COLO668 (cell line): Measurements from ENCODE around the gene CDK5R1.
"Not testable (repeated sequence)": the region's sequence is repeated elsewhere in the genome, so short reads cannot be mapped to it uniquely, and the experiment has no call there.

Experiments used
- DNase-seq: peaks from one replicate; lab custom pipeline; 2025; ENCODE audit not compliant: unreplicated experiment; lab: John Stamatoyannopoulos, UW

The CDK5R1 gene

DNA sequence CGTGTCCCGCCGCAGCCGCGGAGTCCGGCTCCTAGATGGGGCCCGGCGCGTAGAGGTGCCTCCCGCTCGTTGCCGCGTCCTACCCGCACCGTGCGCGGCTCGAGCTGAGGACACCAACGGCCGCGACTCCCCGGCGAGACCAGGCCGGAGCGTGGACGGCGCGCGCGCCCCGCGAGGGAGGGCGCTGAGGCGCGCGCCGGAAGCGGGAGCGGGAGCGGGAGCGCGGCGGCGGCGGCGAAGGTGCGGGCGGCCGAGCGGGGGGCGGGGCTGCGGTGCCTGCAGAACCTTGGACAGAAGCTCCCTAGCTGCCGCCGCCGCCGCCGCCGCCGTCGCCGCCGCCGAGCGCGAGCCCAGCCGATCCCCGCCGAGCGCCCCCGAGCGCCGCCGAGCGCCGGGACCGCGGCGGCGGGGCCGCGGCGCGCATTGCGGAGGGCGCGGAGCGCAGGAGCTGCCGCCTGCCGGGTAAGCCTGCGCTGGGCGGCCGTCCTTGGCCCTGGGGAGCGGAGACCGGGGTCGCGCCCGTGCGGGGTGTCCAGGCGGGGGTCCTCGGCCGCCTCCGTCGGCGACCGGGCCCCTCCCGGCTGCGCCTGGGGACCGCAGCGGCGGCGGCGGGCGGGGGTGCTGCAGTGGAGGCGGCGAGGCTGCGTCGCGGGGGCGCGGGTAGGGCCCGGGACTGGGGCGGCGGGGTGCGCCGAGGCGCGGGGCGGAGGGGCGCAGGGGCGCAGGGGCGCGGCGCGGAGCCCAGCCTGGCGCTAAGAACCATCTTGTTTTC, at the start of gene CDK5R1:
TSS of gene CDK5R1 (plus strand) at position 293 of the 772 bp plus-strand sequence. CDS start 628 bp downstream, outside the sequence.
- DNase-seq: peak; percentile 77

DNA sequence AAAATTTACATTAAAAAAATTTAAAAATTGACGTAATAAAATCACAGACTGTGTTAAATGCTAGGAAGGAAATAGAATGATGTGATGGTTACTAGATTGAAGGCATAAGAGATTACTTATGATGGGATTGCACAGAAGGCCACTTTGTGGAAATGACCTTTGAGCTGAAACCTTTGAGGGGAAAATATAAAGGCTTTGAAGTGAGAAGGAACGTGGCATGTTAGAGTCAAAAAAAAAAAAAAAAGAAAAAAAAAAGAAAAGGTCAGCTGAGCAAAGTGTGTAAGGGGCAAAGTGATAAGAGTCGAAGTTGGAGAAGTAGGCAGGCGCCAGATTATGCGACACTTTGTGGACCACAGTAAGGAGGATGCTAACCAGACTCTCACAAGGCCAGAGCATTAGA, 46.1 kb upstream of the CDK5R1 start:
- DNase-seq: no peak

DNA sequence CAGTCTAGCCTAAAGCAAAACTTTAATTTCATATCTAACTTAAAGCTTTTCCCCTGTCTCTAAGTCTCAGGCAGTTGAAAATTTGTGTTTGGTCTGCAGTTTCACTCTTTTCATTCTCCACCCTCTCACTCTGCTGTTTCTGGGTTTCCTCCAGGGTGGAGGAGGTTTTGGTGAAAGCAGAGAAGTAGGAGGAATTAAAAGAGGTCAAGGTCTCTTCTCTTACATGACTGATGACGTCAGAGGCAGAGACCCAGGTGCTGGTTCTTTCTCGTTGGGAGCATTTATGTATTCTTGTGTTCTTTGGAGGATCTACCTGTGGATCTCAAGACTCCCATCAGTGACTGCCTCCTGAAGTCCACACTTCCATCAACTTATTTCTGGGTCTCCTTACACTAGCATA, 44.9 kb upstream of the CDK5R1 start:
- DNase-seq: no peak

DNA sequence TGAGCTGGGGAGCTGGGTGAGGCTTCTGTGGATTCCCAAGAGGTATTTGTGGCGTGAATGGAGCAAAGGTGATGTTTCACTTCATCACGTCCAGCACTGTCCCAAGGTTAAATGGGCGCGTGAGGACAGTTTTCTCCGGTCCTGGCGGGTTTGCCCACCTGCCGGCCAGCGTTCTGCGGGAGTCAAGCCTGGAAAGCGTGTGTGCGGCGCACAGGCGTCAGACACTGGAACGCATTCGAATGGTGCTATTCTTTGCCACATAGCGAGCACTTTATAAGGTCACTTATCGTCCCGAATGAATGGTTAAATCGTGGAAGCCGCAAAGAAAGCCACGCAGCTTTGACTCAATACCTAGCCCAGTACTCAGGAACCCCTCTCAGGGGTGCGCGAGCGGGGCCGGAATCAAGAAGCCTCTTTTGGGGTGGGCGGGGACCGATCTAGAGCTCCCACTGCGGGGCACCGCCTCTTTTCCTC, 42.9 kb upstream of the CDK5R1 start:
- no peak for DNase-seq

DNA sequence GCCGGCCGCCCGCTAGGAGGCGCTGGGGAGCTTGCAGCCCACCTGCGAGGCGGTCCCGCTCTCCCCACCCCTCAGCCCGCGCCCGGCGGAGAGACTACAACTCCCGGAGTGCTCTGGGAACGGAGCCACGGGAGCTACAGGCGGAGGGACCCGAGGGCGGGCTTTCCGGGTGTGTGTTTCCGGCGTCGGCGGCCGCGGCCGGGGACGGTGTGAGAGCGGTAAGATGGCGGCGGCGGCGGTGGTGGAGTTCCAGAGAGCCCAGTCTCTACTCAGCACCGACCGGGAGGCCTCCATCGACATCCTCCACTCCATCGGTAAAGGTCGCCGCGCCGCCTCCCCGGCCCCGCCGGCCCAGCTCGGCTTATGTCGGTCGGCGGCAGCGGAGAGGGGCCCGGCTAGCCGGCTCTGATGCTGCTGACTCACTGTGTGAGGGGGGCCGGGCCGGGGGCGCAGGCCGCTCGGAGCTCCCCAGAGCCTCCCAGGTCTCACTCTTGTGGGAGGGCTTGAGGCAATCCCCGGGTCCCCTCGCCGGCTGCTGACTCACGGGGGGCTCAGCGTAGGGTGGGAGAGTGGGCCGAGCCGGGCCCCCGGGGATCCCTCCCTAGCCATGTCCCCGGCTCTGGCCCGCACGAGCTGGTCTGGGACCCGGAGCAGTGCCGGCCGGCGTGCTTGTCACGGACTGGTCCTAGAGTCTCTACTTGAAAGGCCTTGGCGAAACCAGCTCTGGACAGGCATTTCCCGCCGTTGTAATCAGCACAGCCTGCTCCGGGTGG, 42.3 kb upstream of the CDK5R1 start, which contains the start of gene PSMD11:
TSS of gene PSMD11 (plus strand) at position 210 of the 773 bp plus-strand sequence. CDS start at position 224, 14 bp downstream.
- DNase-seq: peak; percentile 94

DNA sequence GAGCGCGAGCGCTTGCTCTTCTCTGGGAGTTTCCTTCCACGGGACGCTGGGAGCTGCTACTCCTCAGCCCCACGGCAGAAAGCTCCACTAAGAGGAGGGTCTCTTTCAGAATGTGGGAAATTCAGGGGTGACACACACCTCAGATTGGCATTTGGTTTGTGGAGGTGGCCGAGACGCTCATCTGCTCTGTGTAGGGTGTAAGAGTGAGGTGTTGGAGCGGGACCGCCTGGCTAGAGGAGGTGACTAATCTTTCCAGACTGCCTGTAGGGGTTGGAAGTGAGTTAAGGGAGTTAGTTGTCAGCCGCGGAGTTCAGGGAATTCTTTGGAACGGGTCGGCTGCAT, 41.7 kb upstream of the CDK5R1 start:
- peak; percentile 16 for DNase-seq

DNA sequence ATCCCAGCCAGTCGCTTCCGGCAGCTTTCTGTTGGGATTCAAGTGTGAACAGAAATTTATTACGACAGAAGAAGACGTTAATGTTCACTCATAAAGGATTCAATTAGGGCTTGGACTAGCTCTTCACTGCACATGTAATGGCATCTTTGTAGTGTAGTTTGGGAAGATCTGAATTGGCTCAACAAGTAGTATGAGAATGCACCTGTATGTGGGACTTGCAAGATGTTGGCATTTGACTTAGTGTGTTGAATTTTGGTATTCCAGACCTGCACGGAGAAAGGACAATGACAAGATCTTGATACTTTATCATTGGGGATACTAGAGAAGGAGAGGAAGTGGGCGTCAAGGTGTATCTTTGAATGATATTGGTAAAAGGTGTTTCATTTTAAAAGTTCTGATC, 41.3 kb upstream of the CDK5R1 start:
- DNase-seq: no peak

DNA sequence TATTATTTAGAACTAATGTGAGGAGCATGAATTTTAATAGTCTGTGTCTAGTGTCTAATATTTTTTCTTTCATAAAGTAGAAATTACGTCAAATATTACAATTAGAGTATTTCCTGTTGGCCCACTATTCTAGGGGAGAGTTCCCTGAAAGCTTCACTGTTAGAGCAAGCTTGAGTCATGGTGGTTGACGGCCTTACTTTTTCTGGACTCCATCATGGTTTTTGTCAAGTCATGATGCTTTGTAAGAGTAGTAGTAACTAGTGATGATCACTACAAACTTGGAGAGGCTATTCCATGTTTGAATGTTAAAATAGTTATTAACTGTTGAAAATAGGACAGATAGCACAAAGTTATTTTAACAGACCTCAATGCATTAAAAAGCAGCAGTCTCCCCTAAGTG, 40.8 kb upstream of the CDK5R1 start:
- no peak for DNase-seq

DNA sequence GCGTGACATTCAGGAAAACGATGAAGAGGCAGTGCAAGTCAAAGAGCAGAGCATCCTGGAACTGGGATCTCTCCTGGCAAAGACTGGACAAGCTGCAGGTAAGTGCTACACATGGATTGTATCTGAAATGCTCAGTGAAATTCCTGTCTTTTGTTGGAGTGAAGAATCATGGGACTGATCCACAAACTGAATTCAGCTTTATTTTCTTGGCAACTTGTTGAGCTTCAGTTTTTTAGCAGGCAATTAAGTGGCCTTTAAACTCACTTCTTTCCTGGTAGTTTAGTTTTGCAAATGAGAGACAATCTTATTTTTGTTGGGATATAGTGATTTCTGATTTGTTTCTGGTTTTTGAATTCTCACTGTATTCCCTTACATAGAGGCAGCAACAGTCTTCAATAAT, 39.8 kb upstream of the CDK5R1 start:
- no peak for DNase-seq

DNA sequence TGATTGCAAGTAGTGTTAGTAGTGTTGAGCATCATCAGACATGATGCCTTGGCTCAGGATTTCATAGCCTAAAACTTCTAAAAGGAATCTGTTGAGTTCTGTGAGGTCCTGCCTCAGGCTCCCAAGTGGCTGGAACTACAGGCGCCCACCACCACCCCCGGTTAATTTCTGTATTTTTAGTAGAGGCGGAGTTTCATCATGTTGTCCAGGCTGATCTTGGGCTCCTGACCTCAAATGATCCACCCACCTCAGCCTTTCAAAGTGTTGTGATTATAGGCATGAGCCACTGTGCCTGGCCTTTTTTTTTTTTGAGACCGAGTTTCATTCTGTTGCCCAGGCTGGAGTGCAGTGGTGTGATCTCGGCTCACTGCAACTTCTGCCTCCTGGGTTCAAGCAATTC, 36.8 kb upstream of the CDK5R1 start:
- DNase-seq: no peak

DNA sequence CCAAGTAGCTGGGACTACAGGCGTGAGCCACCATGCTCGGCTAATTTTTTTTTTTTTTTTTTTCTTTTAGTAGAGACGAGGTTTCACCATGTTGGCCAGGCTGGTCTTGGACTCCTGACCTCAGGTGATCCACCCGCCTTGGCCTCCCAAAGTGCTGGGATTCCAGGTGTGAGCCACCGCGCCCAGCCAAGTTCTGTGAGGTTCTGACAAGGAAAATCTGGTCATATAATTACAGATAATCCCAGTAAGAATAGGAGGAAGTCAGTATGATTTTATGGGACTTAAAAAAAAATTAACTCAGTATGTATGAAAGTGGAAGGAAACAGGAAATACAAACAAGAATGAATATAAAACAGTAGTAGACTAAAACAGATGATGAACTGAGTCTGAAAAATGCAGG, 36.4 kb upstream of the CDK5R1 start:
- DNase-seq: not testable (repeated sequence)

DNA sequence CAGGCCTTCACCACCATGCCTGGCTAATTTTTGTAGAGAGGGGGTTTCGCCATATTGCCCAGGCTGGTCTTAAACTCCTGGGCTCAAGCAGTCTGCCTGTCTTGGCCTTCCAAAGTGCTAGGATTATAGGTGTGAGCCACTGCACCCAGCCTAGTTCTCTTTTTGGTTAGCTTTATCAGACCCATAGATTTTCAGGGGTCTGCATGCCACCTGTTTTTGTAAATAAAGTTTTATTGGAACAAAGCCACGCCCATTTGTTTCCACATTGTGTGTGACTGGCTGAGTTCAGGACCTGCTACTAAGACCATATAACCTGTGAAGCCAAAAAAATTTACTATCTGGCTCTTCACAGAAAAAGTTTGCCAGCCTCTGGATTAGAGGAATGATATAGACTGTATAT, 34.9 kb upstream of the CDK5R1 start:
- no peak for DNase-seq

DNA sequence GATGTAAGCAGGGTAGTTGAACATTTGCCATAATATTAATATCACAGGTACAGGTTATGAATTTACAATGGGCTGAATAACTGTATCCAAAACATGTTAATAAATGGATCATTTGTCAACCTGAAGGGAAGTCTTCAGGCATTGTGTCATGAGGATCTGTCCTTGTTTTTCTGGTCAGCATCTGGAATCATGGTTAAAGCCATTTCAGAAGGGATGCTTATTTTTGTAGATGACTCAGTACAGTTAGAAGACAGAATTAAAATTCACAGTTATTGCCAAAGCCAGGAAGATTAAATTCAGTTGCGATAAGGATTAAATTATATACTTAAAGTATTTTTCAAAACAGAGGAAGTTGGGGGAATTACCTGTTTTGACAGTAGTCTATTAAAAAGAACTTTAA, 34.5 kb upstream of the CDK5R1 start:
- no peak for DNase-seq

DNA sequence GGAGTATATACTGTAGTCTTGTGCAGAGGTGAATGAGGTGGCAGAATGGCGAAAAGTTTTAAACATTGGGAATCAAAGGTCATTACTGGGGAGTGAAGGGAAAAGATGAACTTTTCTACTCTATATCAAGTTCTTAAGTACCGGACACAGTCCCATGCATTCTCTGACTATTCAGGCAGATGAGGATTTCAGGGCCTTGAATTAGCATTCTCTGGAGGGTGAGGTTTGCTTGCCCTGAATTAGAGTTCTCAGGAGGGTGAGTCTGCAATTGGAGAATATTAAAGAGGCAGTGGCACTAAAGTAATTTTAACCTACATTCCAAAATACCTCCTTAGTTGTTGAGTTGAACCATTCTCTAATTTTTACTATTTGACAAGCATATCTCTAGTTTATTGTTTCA, 33.4 kb upstream of the CDK5R1 start:
- DNase-seq: no peak

DNA sequence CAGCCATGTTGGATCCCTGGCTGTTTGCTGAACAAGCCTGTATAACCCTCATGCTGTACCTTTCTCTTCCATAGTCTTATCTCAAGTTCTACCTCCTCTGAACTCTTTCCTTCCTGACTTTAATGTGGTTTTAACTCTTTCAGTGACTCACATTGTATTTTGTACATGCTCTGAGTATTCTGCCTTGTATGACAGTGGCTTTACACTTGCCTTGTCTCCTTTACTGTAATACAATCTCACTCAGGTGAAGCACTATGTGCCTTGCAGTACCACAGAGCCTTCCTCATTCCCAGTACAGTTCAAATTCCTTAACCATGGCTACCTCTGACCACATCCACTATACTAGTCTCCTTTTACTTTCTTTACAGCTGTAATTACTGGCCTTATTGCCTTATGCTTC, 28.4 kb upstream of the CDK5R1 start:
- no peak for DNase-seq

DNA sequence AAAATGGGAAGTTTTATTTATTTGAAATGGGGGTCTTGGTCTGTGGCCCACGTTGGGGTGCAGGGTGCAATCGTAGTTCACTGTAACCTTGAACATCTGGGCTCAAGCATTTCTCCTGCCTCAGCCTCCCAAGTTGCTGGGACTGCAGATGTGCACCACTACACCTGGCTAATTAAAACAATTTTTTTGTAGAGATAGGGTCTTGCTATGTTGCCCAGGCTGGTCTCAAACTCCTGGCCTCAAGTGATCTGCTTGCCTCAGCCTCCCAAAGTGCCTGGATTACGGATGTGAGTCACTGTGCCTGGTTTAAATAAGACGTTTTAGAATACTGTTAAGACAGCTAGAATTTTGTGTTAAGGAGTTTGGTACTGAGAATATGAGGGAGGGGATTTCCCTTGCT, 26.7 kb upstream of the CDK5R1 start:
- no peak for DNase-seq

DNA sequence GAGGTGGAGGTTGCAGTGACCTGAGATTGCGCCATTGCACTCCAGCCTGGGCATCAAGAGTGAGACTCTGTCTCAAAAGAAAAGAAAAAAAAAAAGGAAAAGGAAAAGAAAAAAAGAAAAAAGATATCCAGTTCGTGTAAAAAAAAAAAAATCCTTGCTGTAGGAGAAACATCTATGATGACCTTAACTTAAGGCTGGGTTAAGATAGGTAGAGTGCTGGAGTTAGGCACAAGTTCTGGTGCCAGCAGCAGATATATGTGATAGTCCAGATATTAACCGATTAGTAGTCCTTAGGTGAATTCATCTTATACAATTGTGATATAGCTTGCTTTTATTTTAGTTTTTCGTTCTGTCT, 25.3 kb upstream of the CDK5R1 start:
- no peak for DNase-seq

DNA sequence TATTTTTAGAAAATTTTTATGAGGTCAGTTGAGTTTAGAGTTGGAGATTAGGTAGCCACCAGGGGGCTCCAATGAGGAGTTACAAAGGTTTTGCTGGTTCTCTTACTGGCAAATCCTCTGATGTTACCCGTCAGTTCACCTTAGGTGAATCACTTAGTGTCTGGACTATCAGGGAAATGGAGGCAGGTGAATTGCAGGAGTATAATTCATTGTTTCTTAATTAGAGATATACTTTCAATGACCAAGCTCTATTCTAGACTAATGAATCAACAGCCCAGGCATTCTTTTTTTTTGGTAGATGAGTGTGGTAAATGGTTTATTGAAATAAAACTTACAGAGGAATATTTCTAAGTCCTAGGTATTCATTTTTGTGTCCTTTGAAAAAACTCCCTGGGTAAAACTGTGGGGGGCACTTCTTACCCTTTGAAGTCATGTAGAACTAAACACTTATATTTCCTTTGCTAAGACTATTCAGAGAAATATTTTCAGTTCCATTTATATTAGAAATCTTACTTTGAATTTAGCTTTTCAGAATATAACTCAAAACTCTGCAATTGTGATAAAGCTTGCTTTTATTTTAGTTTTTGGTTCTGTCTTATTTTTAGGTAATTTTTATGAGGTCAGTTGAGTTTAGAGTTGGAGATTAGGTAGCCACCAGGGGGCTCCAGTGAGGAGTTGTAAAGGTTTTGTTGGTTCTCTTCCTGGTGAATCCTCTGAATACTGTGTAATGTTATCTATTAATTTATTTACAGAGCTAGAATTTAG, 24.8 kb upstream of the CDK5R1 start:
- DNase-seq: peak; percentile 33

DNA sequence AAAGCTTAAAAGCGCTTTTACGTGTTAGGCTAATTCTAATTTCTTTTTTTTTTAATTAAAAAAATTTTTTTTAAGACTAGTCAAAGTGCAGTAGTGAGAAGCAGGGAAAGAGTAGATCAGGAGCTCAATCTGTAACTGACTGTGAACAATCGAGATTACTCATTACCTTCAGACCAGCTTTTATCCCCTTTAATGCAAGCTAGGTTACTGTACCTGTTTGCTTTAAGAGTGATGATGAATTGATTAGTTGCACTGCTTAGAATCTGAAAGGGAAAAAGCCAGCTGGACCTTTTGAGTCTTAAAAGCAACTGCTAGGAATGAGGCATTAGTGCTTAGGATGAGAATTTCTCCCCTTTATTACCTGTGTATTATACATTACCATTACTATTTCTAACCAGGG, 23.5 kb upstream of the CDK5R1 start:
- DNase-seq: no peak

DNA sequence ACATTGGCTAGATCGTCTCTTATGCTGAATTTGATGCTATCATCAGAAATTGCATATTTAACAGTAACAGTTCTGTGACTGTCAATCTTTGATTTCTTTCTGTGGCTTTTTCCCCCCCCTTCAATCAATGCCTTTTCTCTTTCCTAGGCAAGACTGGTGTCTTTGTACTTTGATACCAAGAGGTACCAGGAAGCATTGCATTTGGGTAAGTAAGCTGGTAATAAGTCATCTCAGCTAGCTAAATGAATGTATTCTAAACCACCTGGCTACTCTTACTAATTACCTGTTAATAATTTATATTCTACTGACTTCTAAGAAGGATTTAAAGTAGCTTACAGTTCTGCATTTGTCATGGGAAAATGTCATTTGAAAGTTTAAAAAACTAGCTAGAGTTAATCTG, 22.4 kb upstream of the CDK5R1 start:
- DNase-seq: no peak

DNA sequence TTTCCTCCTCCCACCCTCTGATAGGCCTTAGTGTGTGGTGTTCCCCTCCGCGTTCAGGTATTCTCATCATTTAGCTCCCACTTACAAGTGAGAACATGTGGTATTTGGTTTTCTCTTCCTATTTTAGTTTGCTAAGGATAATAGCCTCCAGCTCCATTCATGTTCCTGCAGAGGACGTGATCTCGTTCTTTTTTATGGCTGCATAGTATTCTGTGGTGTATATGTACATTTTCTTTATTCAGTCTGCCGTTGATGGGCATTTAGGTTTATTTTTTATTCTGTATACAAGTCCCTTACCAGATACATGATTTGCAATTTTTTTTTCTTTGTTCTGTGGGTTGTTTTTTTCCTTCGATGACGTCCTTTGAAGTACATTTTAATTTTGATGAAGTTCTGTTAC, 18.8 kb upstream of the CDK5R1 start:
- no peak for DNase-seq
